Endothelial cell of umbilical vein (primary cell): Measurements from ENCODE around the gene GLP1R. TPM values are rescaled to one million over a fixed set of nuclear protein-coding genes. Genes with fewer than 3 reads are reported as not detected.

Experiments
- BruUV-seq: library from RNA; stranded (reverse); fragments of 400-500 nt; replicated peaks from 2 replicates; lab custom pipeline; 2021; lab: Mats Ljungman, UMichigan
- CTCF ChIA-PET: fragments of 300-600, 350-600 bp; sonication (Branson Sonifier 250); formaldehyde crosslinking; loops from one replicate; lab custom pipeline; 2021; ENCODE audit warnings: antibody characterized with exemption, inconsistent platforms; lab: Charles Lee
- POLR2A ChIA-PET: fragments of 300-600, 350-600 bp; sonication (Branson Sonifier 250); formaldehyde crosslinking; loops from one replicate; lab custom pipeline; 2021; ENCODE audit warnings: antibody characterized with exemption, inconsistent platforms; lab: Charles Lee
- DNase-seq: peaks from one replicate; pipeline ENCODE4 v3.0.0-alpha.2; 2011; ENCODE audit warnings: low read depth, low spot score
- FAIRE-seq: peaks from 2 replicates; lab custom pipeline; 2011; peaks lifted over from hg19 to GRCh38; lab: Jason Lieb, UNC
- H2AFZ ChIP-seq: 2 replicates; pipeline ENCODE4 v1.6.0; 2012; ENCODE audit warnings: low read depth, low read length, control low read depth, inconsistent platforms
- H3K27ac ChIP-seq: 2 replicates; pipeline ENCODE4 v1.5.1; 2011; ENCODE audit warnings: low read depth, mild to moderate bottlenecking, control low read depth, low read length, moderate library complexity; ENCODE audit not compliant: insufficient read depth
- H3K27me3 ChIP-seq, 2 experiments: 2 replicates each; pipeline versions ENCODE4 v1.6.0 to v1.6.1; 2011; ENCODE audit warnings: low read length in 2 of 2, mixed read lengths in 1 of 2; ENCODE audit not compliant: control insufficient read depth in 2 of 2, insufficient read depth in 2 of 2
- H3K36me3 ChIP-seq, 2 experiments: 2 replicates in 1 of 2; 3 replicates in 1 of 2; pipeline ENCODE4 v1.5.1; 2011; ENCODE audit warnings: low read length in 2 of 2, mild to moderate bottlenecking in 1 of 2, moderate library complexity in 1 of 2; ENCODE audit not compliant: control insufficient read depth in 2 of 2, insufficient read depth in 2 of 2; ENCODE audit errors: extremely low read depth in 1 of 2
- H3K4me1 ChIP-seq: 3 replicates; pipeline ENCODE4 v1.5.1; 2011; ENCODE audit warnings: mild to moderate bottlenecking, low read length; ENCODE audit not compliant: control insufficient read depth, insufficient read depth; ENCODE audit errors: extremely low read depth
- H3K4me2 ChIP-seq: 2 replicates; pipeline ENCODE4 v1.6.1; 2011; ENCODE audit warnings: low read length, control low read depth, mixed read lengths; ENCODE audit not compliant: insufficient read depth
- H3K4me3 ChIP-seq, 3 experiments: fragments of 200-600 bp in 1 of 3; sonication (generic), shearing (Covaris generic) in 1 of 3; replicated peaks in 1 of 3; 2 replicates each; pipeline ENCODE4 v1.5.1; 2011 to 2016; ENCODE audit warnings: control low read depth in 3 of 3, low read length in 3 of 3, mild to moderate bottlenecking in 2 of 3, inconsistent platforms in 1 of 3, low read depth in 1 of 3, moderate library complexity in 1 of 3; ENCODE audit not compliant: insufficient read depth in 1 of 3
- H3K79me2 ChIP-seq: 2 replicates; pipeline ENCODE4 v1.6.0; 2012; ENCODE audit warnings: low read length, inconsistent platforms; ENCODE audit not compliant: control insufficient read depth, insufficient read depth
- H3K9ac ChIP-seq: replicated peaks from 2 replicates; pipeline ENCODE3; 2011; ENCODE audit warnings: low read length, control low read depth; ENCODE audit not compliant: insufficient read depth; ENCODE audit errors: extremely low read depth
- H3K9me1 ChIP-seq: replicated peaks from 3 replicates; pipeline ENCODE4 v1.6.0; 2011; ENCODE audit warnings: mild to moderate bottlenecking, low read length; ENCODE audit not compliant: control insufficient read depth, insufficient read depth; ENCODE audit errors: extremely low read depth
- H3K9me3 ChIP-seq: replicated peaks from 2 replicates; pipeline ENCODE4 v1.5.1; 2012; ENCODE audit warnings: low read length, inconsistent platforms; ENCODE audit not compliant: control insufficient read depth, insufficient read depth
- H4K20me1 ChIP-seq: replicated peaks from 2 replicates; pipeline ENCODE3; 2011; ENCODE audit warnings: mild to moderate bottlenecking, low read length; ENCODE audit not compliant: control insufficient read depth, insufficient read depth; ENCODE audit errors: extremely low read depth
- CTCF ChIP-seq, 2 donors: IDR thresholded peaks; 1 replicate in 1 of 2; 2 replicates in 1 of 2; pipeline ENCODE4 v1.5.1; 2011; ENCODE audit warnings: low read length in 2 of 2, mild to moderate bottlenecking in 2 of 2, moderate library complexity in 2 of 2, control low read depth in 1 of 2, inconsistent platforms in 1 of 2, low read depth in 1 of 2; ENCODE audit not compliant: insufficient read depth in 1 of 2; ENCODE audit errors: extremely low read depth in 1 of 2
- EZH2 ChIP-seq: IDR thresholded peaks from 2 replicates; pipeline ENCODE4 v1.6.1; 2012; ENCODE audit warnings: borderline replicate concordance, low read depth, mild to moderate bottlenecking, moderate library complexity, low read length, inconsistent platforms; ENCODE audit not compliant: severe bottlenecking
- FOS ChIP-seq: IDR thresholded peaks from 2 replicates; pipeline ENCODE4 v1.6.1; 2011; ENCODE audit warnings: mild to moderate bottlenecking, low read length, moderate library complexity, borderline replicate concordance; ENCODE audit not compliant: insufficient read depth
- GATA2 ChIP-seq: IDR thresholded peaks from 2 replicates; pipeline ENCODE4 v1.7.0; 2011; ENCODE audit warnings: low read depth, mild to moderate bottlenecking, moderate library complexity, mixed read lengths, low read length; ENCODE audit not compliant: insufficient read length, insufficient read depth
- JUN ChIP-seq: IDR thresholded peaks from 2 replicates; pipeline ENCODE4 v1.6.1; 2011; ENCODE audit warnings: borderline replicate concordance, low read depth; ENCODE audit not compliant: insufficient read length, insufficient read depth
- MAX ChIP-seq: IDR thresholded peaks from 2 replicates; pipeline ENCODE4 v1.6.1; 2011; ENCODE audit not compliant: insufficient read depth, insufficient read length
- MYC ChIP-seq: IDR thresholded peaks from one replicate; pipeline ENCODE4 v1.6.1; 2011; ENCODE audit warnings: mild to moderate bottlenecking, low read depth, low read length
- POLR2A ChIP-seq: IDR thresholded peaks from 2 replicates; pipeline ENCODE4 v1.6.1; 2012; ENCODE audit warnings: low read depth, mild to moderate bottlenecking, control low read depth, low read length
- POLR2AphosphoS5 ChIP-seq: IDR thresholded peaks from 2 replicates; pipeline ENCODE4 v1.6.1; 2012; ENCODE audit warnings: low read depth, mild to moderate bottlenecking, control low read depth, low read length, moderate library complexity; ENCODE audit not compliant: insufficient read depth
- dilution Hi-C: fragments of 300-500 bp; cut with MboI; formaldehyde crosslinking; loops from one replicate; pipeline ENCODE4 v1.15.0; 2019; ENCODE audit warnings: low sequenced_read_pairs; ENCODE audit not compliant: extremely low pct_ligation_motif_present
- intact Hi-C: fragments of 100-400 bp; cut with micrococcal nuclease; formaldehyde crosslinking; loops from one replicate; pipeline ENCODE4 v1.10.0; 2022
- polyA plus RNA-seq, 4 experiments: library from polyadenylated mRNA; depleted of rRNA in 3 of 4; stranded (reverse) in 3 of 4; unstranded in 1 of 4; fragments of >200 nt; gene quantifications; 2 replicates each; pipeline versions ENCODE4 v1.2.1 to v1.2.3, GENCODE V29; 2011 to 2012; ENCODE audit warnings: missing spikeins in 1 of 4
- total RNA-seq: library from RNA; stranded (reverse); gene quantifications from 2 replicates; pipeline ENCODE4 v1.2.3, GENCODE V29; 2021

GLP1R gene
- total and polyA plus RNA-seq, 2 donors (not counting 3 experiments of a cell fraction or from before 2014, with no cell fraction given), result not detected

GRCh38 chr6:39050453-39051112 lies 2.0 kb downstream of the GLP1R start:
- dilution Hi-C loops, result no loop called here
- H3K4me3 ChIP-seq, result no peak overlapping the region
- CTCF ChIA-PET, result interaction anchor here (1.5 kb wide), 1 partner anchor 11 kb away, joined by 6 read pairs; no protein-coding TSS in a partner anchor

More at GRCh38 chr6:39050453-39051112, 2.0 kb downstream of the GLP1R start:
- no peak for FAIRE-seq
- H3K9me3 ChIP-seq, result no peaks in the 10 kb centered on the region
- no peak overlapping the region for H3K4me2 ChIP-seq
- H3K27me3 ChIP-seq, result peaks cover 27 to 30% of the 10 kb centered on the region in 2 experiments
- no peak for DNase-seq
- no peak overlapping the region for H2AFZ ChIP-seq
- TF ChIP-seq MAX (no peak), POLR2AphosphoS5 (no peak), MYC (no peak), EZH2 (no peak), FOS (no peak), JUN (no peak), POLR2A (no peak), GATA2 (no peak), CTCF (IDR thresholded peaks at IDR 0.05; ENCODE audit: extremely low read depth in 1 of 2, insufficient read depth in 1 of 2, low read depth in 1 of 2, low read length in 2 of 2) (no peak)
- H4K20me1 ChIP-seq, result no peaks in the 10 kb centered on the region
- H3K4me1 ChIP-seq, result no peaks in the 10 kb centered on the region
- POLR2A ChIA-PET, result no interaction called here
- no peaks in the 10 kb centered on the region for H3K9me1 ChIP-seq
- BruUV-seq, result no TSS peak
- H3K9ac ChIP-seq, result no peak overlapping the region
- no peak overlapping the region for H3K27ac ChIP-seq
- intact Hi-C loops, result no loop called here
- no peaks in the 10 kb centered on the region for H3K79me2 ChIP-seq
- no peaks in the 10 kb centered on the region for H3K36me3 ChIP-seq
